Measurements from ENCODE around the gene OSBPL10.

Gene OSBPL10

GRCh38 chr3:31828007-31828406 lies 153.1 kb downstream of the OSBPL10 start:
- Histone ChIP-seq H3K4me1 (ENCODE audit: control insufficient read depth, insufficient read depth, low read length) (peaks cover 2% of the 10 kb centered on the region; the same call in 1 of the 2 replicates), H3K36me3 (ENCODE audit: control insufficient read depth, insufficient read depth, low read length) (no peaks in the 10 kb centered on the region), H3K9me3 (ENCODE audit: control insufficient read depth, insufficient read depth, low read length) (no peaks in the 10 kb centered on the region), H3K27ac (ENCODE audit: low read length) (no peak overlapping the region), H3K4me3 (ENCODE audit: low read length) (no peak overlapping the region), H3K27me3 (ENCODE audit: control insufficient read depth, insufficient read depth, low read length) (no peaks in the 10 kb centered on the region)
- no CpG with 5 or more reads among the region's 1 CpG for WGBS (ENCODE audit: insufficient coverage, insufficient read length)
- DNase-seq (ENCODE audit: low read depth, low spot score): no peak

GRCh38 chr3:31823184-31823583 lies 157.9 kb downstream of the OSBPL10 start:
- no CpG with 5 or more reads among the region's 3 CpGs for WGBS (ENCODE audit: insufficient coverage, insufficient read length)
- H3K27me3 ChIP-seq (ENCODE audit: control insufficient read depth, insufficient read depth, low read length): no peaks in the 10 kb centered on the region
- no peak overlapping the region for H3K27ac ChIP-seq (ENCODE audit: low read length)
- 0 out of 2 replicates have a peak, but pooled peaks cover 3% of the 10 kb centered on the region for H3K36me3 ChIP-seq (ENCODE audit: control insufficient read depth, insufficient read depth, low read length)
- H3K4me1 ChIP-seq (ENCODE audit: control insufficient read depth, insufficient read depth, low read length): no peaks in the 10 kb centered on the region
- no peaks in the 10 kb centered on the region for H3K9me3 ChIP-seq (ENCODE audit: control insufficient read depth, insufficient read depth, low read length)
- DNase-seq (ENCODE audit: low read depth, low spot score): no peak
- H3K4me3 ChIP-seq (ENCODE audit: low read length): no peak overlapping the region

GRCh38 chr3:31821118-31821517 lies 159.9 kb downstream of the OSBPL10 start:
- DNase-seq (ENCODE audit: low read depth, low spot score): no peak
- H3K4me1 ChIP-seq (ENCODE audit: control insufficient read depth, insufficient read depth, low read length): no peaks in the 10 kb centered on the region
- H3K9me3 ChIP-seq (ENCODE audit: control insufficient read depth, insufficient read depth, low read length): no peaks in the 10 kb centered on the region
- no peaks in the 10 kb centered on the region for H3K27me3 ChIP-seq (ENCODE audit: control insufficient read depth, insufficient read depth, low read length)
- H3K27ac ChIP-seq (ENCODE audit: low read length): no peak overlapping the region
- H3K36me3 ChIP-seq (ENCODE audit: control insufficient read depth, insufficient read depth, low read length): 0 out of 2 replicates have a peak, but pooled peaks cover 3% of the 10 kb centered on the region
- WGBS (ENCODE audit: insufficient coverage, insufficient read length): no CpG with 5 or more reads among the region's 2 CpGs
- no peak overlapping the region for H3K4me3 ChIP-seq (ENCODE audit: low read length)

GRCh38 chr3:31819441-31819840 lies 161.6 kb downstream of the OSBPL10 start:
- no peaks in the 10 kb centered on the region for H3K4me1 ChIP-seq (ENCODE audit: control insufficient read depth, insufficient read depth, low read length)
- 0 out of 2 replicates have a peak, but pooled peaks cover 3% of the 10 kb centered on the region for H3K36me3 ChIP-seq (ENCODE audit: control insufficient read depth, insufficient read depth, low read length)
- no peaks in the 10 kb centered on the region for H3K27me3 ChIP-seq (ENCODE audit: control insufficient read depth, insufficient read depth, low read length)
- H3K27ac ChIP-seq (ENCODE audit: low read length): no peak overlapping the region
- no peak for DNase-seq (ENCODE audit: low read depth, low spot score)
- no peak overlapping the region for H3K4me3 ChIP-seq (ENCODE audit: low read length)
- H3K9me3 ChIP-seq (ENCODE audit: control insufficient read depth, insufficient read depth, low read length): no peaks in the 10 kb centered on the region
- no CpG with 5 or more reads among the region's 8 CpGs for WGBS (ENCODE audit: insufficient coverage, insufficient read length)

- H3K4me3 ChIP-seq (ENCODE audit: low read length): no peak overlapping the region
- H3K27me3 ChIP-seq (ENCODE audit: control insufficient read depth, insufficient read depth, low read length): no peaks in the 10 kb centered on the region
- no peak for DNase-seq (ENCODE audit: low read depth, low spot score)
- no CpG with 5 or more reads among the region's 10 CpGs for WGBS (ENCODE audit: insufficient coverage, insufficient read length)
- H3K9me3 ChIP-seq (ENCODE audit: control insufficient read depth, insufficient read depth, low read length): no peaks in the 10 kb centered on the region
- H3K27ac ChIP-seq (ENCODE audit: low read length): no peak overlapping the region
- H3K36me3 ChIP-seq (ENCODE audit: control insufficient read depth, insufficient read depth, low read length): 0 out of 2 replicates have a peak, but pooled peaks cover 3% of the 10 kb centered on the region
- no peaks in the 10 kb centered on the region for H3K4me1 ChIP-seq (ENCODE audit: control insufficient read depth, insufficient read depth, low read length)
These were observed 163.6 kb downstream of the OSBPL10 start for GRCh38 chr3:31817411-31817966.

GRCh38 chr3:31815631-31816440 lies 165.2 kb downstream of the OSBPL10 start:
- H3K36me3 ChIP-seq (ENCODE audit: control insufficient read depth, insufficient read depth, low read length): 0 out of 2 replicates have a peak, but pooled peaks cover 3% of the 10 kb centered on the region
- no peak overlapping the region for H3K4me3 ChIP-seq (ENCODE audit: low read length)
- no peaks in the 10 kb centered on the region for H3K4me1 ChIP-seq (ENCODE audit: control insufficient read depth, insufficient read depth, low read length)
- no peaks in the 10 kb centered on the region for H3K9me3 ChIP-seq (ENCODE audit: control insufficient read depth, insufficient read depth, low read length)
- no peak for DNase-seq (ENCODE audit: low read depth, low spot score)
- H3K27me3 ChIP-seq (ENCODE audit: control insufficient read depth, insufficient read depth, low read length): no peaks in the 10 kb centered on the region
- H3K27ac ChIP-seq (ENCODE audit: low read length): no peak overlapping the region
- WGBS (ENCODE audit: insufficient coverage, insufficient read length): no CpG with 5 or more reads among the region's 11 CpGs

GRCh38 chr3:31815006-31815405 lies 166.1 kb downstream of the OSBPL10 start:
- no peaks in the 10 kb centered on the region for H3K9me3 ChIP-seq (ENCODE audit: control insufficient read depth, insufficient read depth, low read length)
- H3K4me3 ChIP-seq (ENCODE audit: low read length): no peak overlapping the region
- H3K27me3 ChIP-seq (ENCODE audit: control insufficient read depth, insufficient read depth, low read length): no peaks in the 10 kb centered on the region
- no peak for DNase-seq (ENCODE audit: low read depth, low spot score)
- 0 out of 2 replicates have a peak, but pooled peaks cover 3% of the 10 kb centered on the region for H3K36me3 ChIP-seq (ENCODE audit: control insufficient read depth, insufficient read depth, low read length)
- WGBS (ENCODE audit: insufficient coverage, insufficient read length): no CpG with 5 or more reads among the region's 6 CpGs
- no peak overlapping the region for H3K27ac ChIP-seq (ENCODE audit: low read length)
- no peaks in the 10 kb centered on the region for H3K4me1 ChIP-seq (ENCODE audit: control insufficient read depth, insufficient read depth, low read length)

- Histone ChIP-seq H3K27ac (ENCODE audit: low read length) (no peak overlapping the region), H3K9me3 (ENCODE audit: control insufficient read depth, insufficient read depth, low read length) (no peaks in the 10 kb centered on the region)
These were observed 167.4 kb downstream of the OSBPL10 start for GRCh38 chr3:31813686-31814085.

GRCh38 chr3:31813197-31813596 lies 167.9 kb downstream of the OSBPL10 start:
- DNase-seq (ENCODE audit: low read depth, low spot score): no peak
- H3K27ac ChIP-seq (ENCODE audit: low read length): no peak overlapping the region

More at GRCh38 chr3:31813686-31814085, 167.4 kb downstream of the OSBPL10 start:
- Histone ChIP-seq H3K27me3 (ENCODE audit: control insufficient read depth, insufficient read depth, low read length) (no peaks in the 10 kb centered on the region), H3K4me1 (ENCODE audit: control insufficient read depth, insufficient read depth, low read length) (no peaks in the 10 kb centered on the region), H3K36me3 (ENCODE audit: control insufficient read depth, insufficient read depth, low read length) (no peaks in the 10 kb centered on the region), H3K4me3 (ENCODE audit: low read length) (no peak overlapping the region)
- no CpG with 5 or more reads among the region's 7 CpGs for WGBS (ENCODE audit: insufficient coverage, insufficient read length)
- no peak for DNase-seq (ENCODE audit: low read depth, low spot score)

GRCh38 chr3:31810991-31811433 lies 170.1 kb downstream of the OSBPL10 start:
- no peaks in the 10 kb centered on the region for H3K36me3 ChIP-seq (ENCODE audit: control insufficient read depth, insufficient read depth, low read length)
- H3K27ac ChIP-seq (ENCODE audit: low read length): no peak overlapping the region
- no peaks in the 10 kb centered on the region for H3K4me1 ChIP-seq (ENCODE audit: control insufficient read depth, insufficient read depth, low read length)
- H3K4me3 ChIP-seq (ENCODE audit: low read length): no peak overlapping the region
- H3K9me3 ChIP-seq (ENCODE audit: control insufficient read depth, insufficient read depth, low read length): no peaks in the 10 kb centered on the region
- no peak for DNase-seq (ENCODE audit: low read depth, low spot score)
- WGBS (ENCODE audit: insufficient coverage, insufficient read length): no CpG with 5 or more reads among the region's 11 CpGs
- H3K27me3 ChIP-seq (ENCODE audit: control insufficient read depth, insufficient read depth, low read length): no peaks in the 10 kb centered on the region

More at GRCh38 chr3:31813197-31813596, 167.9 kb downstream of the OSBPL10 start:
- Histone ChIP-seq H3K9me3 (ENCODE audit: control insufficient read depth, insufficient read depth, low read length) (no peaks in the 10 kb centered on the region), H3K4me1 (ENCODE audit: control insufficient read depth, insufficient read depth, low read length) (no peaks in the 10 kb centered on the region), H3K36me3 (ENCODE audit: control insufficient read depth, insufficient read depth, low read length) (no peaks in the 10 kb centered on the region), H3K4me3 (ENCODE audit: low read length) (no peak overlapping the region), H3K27me3 (ENCODE audit: control insufficient read depth, insufficient read depth, low read length) (no peaks in the 10 kb centered on the region)

Data from iPS DF 6.9 (cell line).